ENCODE results near the gene CDC42BPA.
"Not testable (repeated sequence)": the region's sequence is repeated elsewhere in the genome, so short reads cannot be mapped to it uniquely, and the experiment has no call there.

The CDC42BPA gene

GRCh38 chr1:227069490-227069889 lies 248.8 kb downstream of the CDC42BPA start:
- DNase-seq (ENCODE audit: low read depth, low spot score) = no peak

GRCh38 chr1:227068883-227069282 lies 249.4 kb downstream of the CDC42BPA start:
- no peak for DNase-seq (ENCODE audit: low read depth, low spot score)

- no peak for DNase-seq (ENCODE audit: low read depth, low spot score)
Measured at GRCh38 chr1:227066999-227067398, 251.3 kb downstream of the CDC42BPA start.

GRCh38 chr1:227065311-227065710 lies 253.0 kb downstream of the CDC42BPA start:
- no peak for DNase-seq (ENCODE audit: low read depth, low spot score)

GRCh38 chr1:227062306-227062705 lies 256.0 kb downstream of the CDC42BPA start:
- DNase-seq (ENCODE audit: low read depth, low spot score) = no peak

GRCh38 chr1:227059076-227059475 lies 259.2 kb downstream of the CDC42BPA start:
- no peak for DNase-seq (ENCODE audit: low read depth, low spot score)

- DNase-seq (ENCODE audit: low read depth, low spot score) = no peak
Measured at GRCh38 chr1:227058321-227058751, 260.0 kb downstream of the CDC42BPA start.

- no peak for DNase-seq (ENCODE audit: low read depth, low spot score)
Measured at GRCh38 chr1:227049253-227049652, 269.0 kb downstream of the CDC42BPA start.

- no peak for DNase-seq (ENCODE audit: low read depth, low spot score)
Measured at GRCh38 chr1:227043755-227044154, 274.5 kb downstream of the CDC42BPA start.

- no peak for DNase-seq (ENCODE audit: low read depth, low spot score)
Measured at GRCh38 chr1:227042292-227042691, 276.0 kb downstream of the CDC42BPA start.

GRCh38 chr1:227038401-227038800 lies 279.9 kb downstream of the CDC42BPA start:
- DNase-seq (ENCODE audit: low read depth, low spot score) = no peak

- DNase-seq (ENCODE audit: low read depth, low spot score) = no peak
Measured at GRCh38 chr1:227037121-227037520, 281.2 kb downstream of the CDC42BPA start.

- DNase-seq (ENCODE audit: low read depth, low spot score) = no peak
Measured at GRCh38 chr1:227035316-227035715, 283.0 kb downstream of the CDC42BPA start.

- no peak for DNase-seq (ENCODE audit: low read depth, low spot score)
Measured at GRCh38 chr1:227033880-227034279, 284.4 kb downstream of the CDC42BPA start.

GRCh38 chr1:227032396-227032795 lies 285.9 kb downstream of the CDC42BPA start:
- no peak for DNase-seq (ENCODE audit: low read depth, low spot score)

- no peak for DNase-seq (ENCODE audit: low read depth, low spot score)
Measured at GRCh38 chr1:227016990-227017389, 301.3 kb downstream of the CDC42BPA start.

- no peak for DNase-seq (ENCODE audit: low read depth, low spot score)
Measured at GRCh38 chr1:227010645-227011044, 307.6 kb downstream of the CDC42BPA start.

GRCh38 chr1:227009937-227010336 lies 308.4 kb downstream of the CDC42BPA start:
- DNase-seq (ENCODE audit: low read depth, low spot score) = no peak

- DNase-seq (ENCODE audit: low read depth, low spot score) = no peak
Measured at GRCh38 chr1:227006226-227006796, 312.0 kb downstream of the CDC42BPA start.

GRCh38 chr1:227004796-227005195 lies 313.5 kb downstream of the CDC42BPA start:
- no peak for DNase-seq (ENCODE audit: low read depth, low spot score)

- DNase-seq (ENCODE audit: low read depth, low spot score) = no peak
Measured at GRCh38 chr1:227003165-227003564, 315.1 kb downstream of the CDC42BPA start.

GRCh38 chr1:227002531-227003049 lies 315.7 kb downstream of the CDC42BPA start:
- DNase-seq (ENCODE audit: low read depth, low spot score) = no peak

GRCh38 chr1:226999579-226999978 lies 318.7 kb downstream of the CDC42BPA start:
- not testable (repeated sequence) for DNase-seq (ENCODE audit: low read depth, low spot score)

Measured in brain pericyte (primary cell).